BLaER1 treated with 17β-estradiol and CSF1 and Interleukin-3, amounts not matched to agents 10 nM and 100 nM (cell line): ENCODE results near the gene ITPR1.
A peak's percentile ranks its signal among the peaks of the same experiment; 100 is the strongest.

Experiments used
- H3K27ac ChIP-seq, 11 experiments: shearing (Covaris generic); formaldehyde crosslinking; 2 replicates each; pipeline ENCODE4 v1.8.1; 2022
- H3K27me3 ChIP-seq, 11 experiments: shearing (Covaris generic); formaldehyde crosslinking; 2 replicates each; pipeline ENCODE4 v1.8.1; 2022
- H3K36me3 ChIP-seq, 11 experiments: shearing (Covaris generic); formaldehyde crosslinking; 2 replicates each; pipeline ENCODE4 v1.8.1; 2022
- H3K4me1 ChIP-seq, 10 experiments: shearing (Covaris generic); formaldehyde crosslinking; 2 replicates each; pipeline ENCODE4 v1.8.1; 2022
- H3K4me2 ChIP-seq, 11 experiments: shearing (Covaris generic); formaldehyde crosslinking; 2 replicates each; pipeline ENCODE4 v1.8.1; 2022
- H3K4me3 ChIP-seq, 10 experiments: shearing (Covaris generic); formaldehyde crosslinking; 2 replicates each; pipeline ENCODE4 v1.8.1; 2022
- H3K9ac ChIP-seq, 11 experiments: shearing (Covaris generic); formaldehyde crosslinking; 2 replicates each; pipeline ENCODE4 v1.8.1; 2022
- H3K9me3 ChIP-seq, 11 experiments: shearing (Covaris generic); formaldehyde crosslinking; replicated peaks in 1 of 11; 2 replicates each; pipeline ENCODE4 v1.8.1; 2022
- H4K20me1 ChIP-seq, 11 experiments: shearing (Covaris generic); formaldehyde crosslinking; 2 replicates each; pipeline ENCODE4 v1.8.1; 2022
- Cebpa-rat ChIP-seq, 11 experiments: shearing (Covaris generic); IDR thresholded peaks; 2 replicates each; pipeline ENCODE4 v1.8.1; 2022

Gene ITPR1

GRCh38 chr3:4503050-4503449 is 9.9 kb downstream of the ITPR1 start:
- Histone ChIP-seq H3K4me3 (no peak overlapping the region), H3K9me3 (no peaks in the 10 kb centered on the region), H3K9ac (no peak overlapping the region), H4K20me1 (peaks cover 0 to 58% (median 0%) of the 10 kb centered on the region in 11 experiments; a peak in 3 of 22 replicates), H3K4me2 (peak overlapping the region; percentile 83 to 96 (median 88)), H3K27ac (peak overlapping the region in 4 of 11 experiments; percentile 71 to 72 (median 72); a peak in 3 of 22 replicates), H3K27me3 (no peaks in the 10 kb centered on the region), H3K4me1 (peaks cover 44 to 61% (median 48%) of the 10 kb centered on the region in 10 experiments), H3K36me3 (peaks cover 0 to 36% (median 19%) of the 10 kb centered on the region in 11 experiments; a peak in 12 of 22 replicates)
- TF ChIP-seq Cebpa-rat (IDR thresholded peaks at IDR 0.05) = no peak

- peak overlapping the region; percentile 83 to 96 (median 88) for H3K4me2 ChIP-seq
- peaks cover 0 to 63% (median 0%) of the 10 kb centered on the region in 11 experiments; a peak in 3 of 22 replicates for H4K20me1 ChIP-seq
- H3K36me3 ChIP-seq = peaks cover 0 to 35% (median 19%) of the 10 kb centered on the region in 11 experiments; a peak in 12 of 22 replicates
- H3K27me3 ChIP-seq = no peaks in the 10 kb centered on the region
- H3K9ac ChIP-seq = peak overlapping the region; percentile 20 to 76 (median 55); a peak in 19 of 22 replicates
- peaks cover 46 to 63% (median 55%) of the 10 kb centered on the region in 10 experiments for H3K4me1 ChIP-seq
- peak overlapping the region; percentile 11 to 56 (median 43); a peak in 17 of 20 replicates for H3K4me3 ChIP-seq
- no peak for TF ChIP-seq Cebpa-rat (IDR thresholded peaks at IDR 0.05)
- no peaks in the 10 kb centered on the region for H3K9me3 ChIP-seq
- peak overlapping the region in 9 of 11 experiments; percentile 51 to 76 (median 72); a peak in 20 of 22 replicates for H3K27ac ChIP-seq
Observed at GRCh38 chr3:4504340-4505261, 11.5 kb downstream of the ITPR1 start.

DNA sequence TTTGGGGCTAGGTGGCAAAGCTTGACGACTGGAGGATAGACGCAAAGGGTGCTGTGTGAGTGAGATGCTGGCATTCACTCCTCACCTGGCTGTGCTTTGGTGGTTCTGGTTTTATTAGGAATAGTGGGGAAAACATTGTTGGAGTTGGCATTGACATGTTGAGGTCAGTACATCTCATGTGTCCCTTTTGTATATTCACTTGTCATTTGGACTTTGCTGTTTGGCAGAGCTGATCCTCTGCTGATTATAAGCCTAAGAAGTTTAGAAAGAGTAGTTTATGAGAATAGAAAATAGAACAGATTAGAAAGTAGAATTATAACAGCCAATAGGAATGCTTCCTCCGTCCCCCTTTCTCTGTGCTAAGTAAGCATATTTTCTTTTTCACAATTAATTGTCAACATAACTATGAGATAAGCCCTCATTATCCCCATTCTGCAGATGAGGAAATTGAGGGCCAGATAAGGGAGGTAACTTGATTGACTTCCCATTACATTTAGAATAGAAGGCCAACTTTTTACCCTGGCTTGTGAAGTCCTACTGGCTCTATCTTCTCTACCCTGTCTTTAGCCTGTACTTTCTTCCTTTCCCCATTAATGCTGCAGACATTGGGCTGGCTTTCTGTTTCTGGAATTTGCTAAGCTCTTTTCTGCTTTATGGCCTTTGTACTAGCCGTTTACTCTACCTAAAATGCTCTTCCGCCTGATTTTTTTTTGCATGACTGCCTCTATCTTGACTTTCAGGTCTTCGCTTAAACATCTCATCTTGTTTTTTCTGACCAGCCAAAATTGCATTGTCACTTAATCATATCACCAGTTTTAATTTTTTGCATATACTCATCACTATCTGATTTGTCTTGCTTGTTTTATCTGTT is 12.8 kb downstream of the ITPR1 start:
- Histone ChIP-seq H3K4me3 (no peak overlapping the region), H3K36me3 (peaks cover 0 to 29% (median 11%) of the 10 kb centered on the region in 11 experiments; a peak in 11 of 22 replicates), H4K20me1 (peaks cover 0 to 67% (median 0%) of the 10 kb centered on the region in 11 experiments; a peak in 4 of 22 replicates), H3K27ac (peak overlapping the region in 6 of 11 experiments; percentile 53 to 76 (median 72); a peak in 2 of 22 replicates), H3K4me1 (peaks cover 46 to 63% (median 55%) of the 10 kb centered on the region in 10 experiments), H3K9me3 (no peaks in the 10 kb centered on the region), H3K9ac (peak overlapping the region in 1 of 11 experiments; percentile 66; a peak in 1 of 22 replicates), H3K4me2 (peak overlapping the region; percentile 83 to 96 (median 88)), H3K27me3 (no peaks in the 10 kb centered on the region)
- no peak for TF ChIP-seq Cebpa-rat (IDR thresholded peaks at IDR 0.05)

DNA sequence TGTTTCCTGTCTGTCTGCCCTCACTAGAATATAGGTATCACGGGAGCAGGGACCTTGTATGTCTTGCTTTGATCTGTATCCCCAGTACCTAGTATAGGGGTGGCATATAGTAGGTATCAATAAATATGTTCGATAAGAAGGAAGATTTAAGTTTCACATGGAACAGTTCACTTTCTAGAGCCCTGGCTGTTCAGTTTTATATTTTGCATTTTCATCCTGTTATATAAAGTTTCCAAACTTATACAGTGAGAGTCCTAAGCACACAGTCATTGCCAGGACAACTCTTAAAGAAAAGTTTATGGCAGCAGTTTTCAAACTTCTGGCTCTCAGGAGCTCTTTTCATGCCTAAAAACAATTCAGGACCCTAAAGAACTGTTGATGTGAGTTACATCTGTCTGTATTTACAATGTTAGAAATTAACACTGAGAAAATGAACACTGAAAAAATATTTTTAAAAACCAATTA is 13.4 kb downstream of the ITPR1 start:
- H3K9me3 ChIP-seq = no peaks in the 10 kb centered on the region
- H3K27me3 ChIP-seq = no peaks in the 10 kb centered on the region
- H3K4me3 ChIP-seq = no peak overlapping the region
- no peak overlapping the region for H3K9ac ChIP-seq
- peaks cover 0 to 74% (median 0%) of the 10 kb centered on the region in 11 experiments; a peak in 5 of 22 replicates for H4K20me1 ChIP-seq
- peak overlapping the region in 2 of 11 experiments; percentile 6 to 29; a peak in 2 of 22 replicates for H3K4me2 ChIP-seq
- H3K27ac ChIP-seq = no peak overlapping the region
- H3K36me3 ChIP-seq = peaks cover 0 to 27% (median 5%) of the 10 kb centered on the region in 11 experiments; a peak in 9 of 22 replicates
- TF ChIP-seq Cebpa-rat (IDR thresholded peaks at IDR 0.05) = no peak
- H3K4me1 ChIP-seq = peaks cover 46 to 63% (median 55%) of the 10 kb centered on the region in 10 experiments

DNA sequence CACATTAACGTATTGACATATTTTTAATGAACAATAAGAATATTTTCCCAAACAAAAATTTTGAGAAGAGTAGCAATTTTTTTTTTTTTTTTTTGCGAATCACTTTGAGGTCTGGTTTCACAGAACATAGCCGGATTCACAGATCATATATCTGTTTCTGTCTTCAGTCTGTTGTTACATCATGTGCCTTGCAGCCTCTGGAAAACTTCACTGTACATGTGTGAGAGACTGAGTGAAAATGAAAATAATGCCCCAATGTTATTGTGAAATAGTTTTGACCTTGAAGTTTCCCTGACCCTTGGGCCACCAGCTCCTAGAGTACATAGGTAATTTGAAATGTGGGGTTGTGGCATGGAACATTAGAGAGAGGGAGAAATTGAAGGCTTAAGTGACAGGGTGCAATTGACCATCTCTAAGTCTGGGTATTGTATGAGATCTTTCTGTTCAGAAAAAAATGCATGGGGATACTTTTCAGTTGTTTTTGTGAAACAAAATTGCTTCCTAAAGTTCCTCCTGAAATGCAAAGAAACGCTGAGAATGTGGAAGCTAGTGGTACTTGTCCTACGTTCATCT is 14.0 kb downstream of the ITPR1 start:
- H3K4me1 ChIP-seq = peaks cover 46 to 61% (median 55%) of the 10 kb centered on the region in 10 experiments
- no peak overlapping the region for H3K27ac ChIP-seq
- no peaks in the 10 kb centered on the region for H3K27me3 ChIP-seq
- TF ChIP-seq Cebpa-rat (IDR thresholded peaks at IDR 0.05) = peak in 3 of 11 experiments; percentile 19 to 62 (median 31); a peak in 3 of 22 replicates
- H3K4me3 ChIP-seq = no peak overlapping the region
- no peak overlapping the region for H3K9ac ChIP-seq
- H3K36me3 ChIP-seq = peaks cover 0 to 29% (median 0%) of the 10 kb centered on the region in 11 experiments; a peak in 6 of 22 replicates
- H3K4me2 ChIP-seq = peak overlapping the region; percentile 4 to 54 (median 29); a peak in 16 of 22 replicates
- no peaks in the 10 kb centered on the region for H3K9me3 ChIP-seq
- peaks cover 0 to 79% (median 0%) of the 10 kb centered on the region in 11 experiments; a peak in 5 of 22 replicates for H4K20me1 ChIP-seq

DNA sequence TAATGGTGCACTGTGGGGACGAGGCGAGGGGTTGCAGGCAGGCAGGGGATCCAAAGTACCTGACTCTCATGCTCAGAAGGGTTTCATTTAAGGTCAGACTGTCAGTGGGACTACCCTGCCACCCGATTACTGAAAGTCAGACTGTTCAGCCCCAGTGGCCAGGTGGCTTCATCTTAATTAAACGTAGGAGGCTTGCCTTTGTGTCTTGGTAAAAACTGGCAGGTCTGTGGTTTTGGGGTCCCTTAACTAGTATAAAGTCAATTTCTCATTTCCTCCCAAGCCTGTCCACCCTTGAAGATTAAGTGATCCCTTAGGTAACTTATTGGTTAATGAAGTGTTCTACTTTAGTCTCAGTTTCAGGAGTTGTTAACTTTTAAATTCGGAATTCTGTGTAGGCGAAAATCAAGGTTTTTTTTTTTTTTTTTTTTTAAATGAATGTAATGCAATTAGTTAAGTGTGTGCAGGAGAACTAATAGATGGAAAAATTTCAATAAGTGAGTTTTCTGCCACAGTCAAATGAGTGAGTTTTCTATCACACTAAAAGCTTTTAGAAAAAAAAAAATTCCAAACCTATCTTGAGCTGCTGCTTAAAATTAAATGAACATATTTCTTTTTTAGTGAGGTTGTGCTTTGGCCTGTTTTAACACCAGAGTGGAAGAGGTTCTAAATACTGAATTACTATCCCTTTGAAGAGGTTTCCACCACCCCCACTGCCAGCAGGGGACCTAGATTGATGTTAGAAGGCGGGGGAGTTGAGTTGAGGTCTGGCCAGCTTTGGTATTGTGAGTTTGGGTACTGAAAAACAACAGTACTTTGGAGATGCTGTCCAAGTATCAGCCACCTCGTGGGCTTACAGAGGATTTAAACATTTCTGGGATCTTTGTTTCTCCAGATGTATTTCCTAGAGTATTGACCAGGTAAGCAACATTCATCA is 15.2 kb downstream of the ITPR1 start:
- Histone ChIP-seq H3K27ac (no peak overlapping the region), H3K4me1 (peaks cover 37 to 49% (median 44%) of the 10 kb centered on the region in 10 experiments), H4K20me1 (peaks cover 0 to 90% (median 5%) of the 10 kb centered on the region in 11 experiments; a peak in 7 of 22 replicates), H3K9me3 (no peaks in the 10 kb centered on the region), H3K4me3 (no peak overlapping the region), H3K4me2 (peak overlapping the region; percentile 4 to 54 (median 29); a peak in 17 of 22 replicates), H3K9ac (no peak overlapping the region), H3K27me3 (no peaks in the 10 kb centered on the region), H3K36me3 (peaks cover 0 to 35% (median 0%) of the 10 kb centered on the region in 11 experiments; a peak in 6 of 22 replicates)
- TF ChIP-seq Cebpa-rat (IDR thresholded peaks at IDR 0.05) = no peak

GRCh38 chr3:4509043-4509442 is 15.9 kb downstream of the ITPR1 start:
- H3K4me3 ChIP-seq = no peak overlapping the region
- no peak overlapping the region for H3K9ac ChIP-seq
- no peak overlapping the region for H3K27ac ChIP-seq
- H3K36me3 ChIP-seq = peaks cover 0 to 36% (median 0%) of the 10 kb centered on the region in 11 experiments; a peak in 6 of 22 replicates
- H3K27me3 ChIP-seq = no peaks in the 10 kb centered on the region
- peaks cover 0 to 91% (median 6%) of the 10 kb centered on the region in 11 experiments; a peak in 8 of 22 replicates for H4K20me1 ChIP-seq
- TF ChIP-seq Cebpa-rat (IDR thresholded peaks at IDR 0.05) = no peak
- no peaks in the 10 kb centered on the region for H3K9me3 ChIP-seq
- no peak overlapping the region; a peak in 1 of 22 replicates for H3K4me2 ChIP-seq
- peaks cover 30 to 42% (median 37%) of the 10 kb centered on the region in 10 experiments for H3K4me1 ChIP-seq
